GM18519 (cell line): ENCODE measurements around the gene SNAI1.

Experiments used
- ATAC-seq: cut with Tn5 transposase; IDR thresholded peaks from one replicate; pipeline ENCODE4 v1.9.1; 2021; ENCODE audit warnings: mild to moderate bottlenecking, moderate library complexity; ENCODE audit not compliant: unreplicated experiment, low FRiP score

SNAI1 gene

DNA sequence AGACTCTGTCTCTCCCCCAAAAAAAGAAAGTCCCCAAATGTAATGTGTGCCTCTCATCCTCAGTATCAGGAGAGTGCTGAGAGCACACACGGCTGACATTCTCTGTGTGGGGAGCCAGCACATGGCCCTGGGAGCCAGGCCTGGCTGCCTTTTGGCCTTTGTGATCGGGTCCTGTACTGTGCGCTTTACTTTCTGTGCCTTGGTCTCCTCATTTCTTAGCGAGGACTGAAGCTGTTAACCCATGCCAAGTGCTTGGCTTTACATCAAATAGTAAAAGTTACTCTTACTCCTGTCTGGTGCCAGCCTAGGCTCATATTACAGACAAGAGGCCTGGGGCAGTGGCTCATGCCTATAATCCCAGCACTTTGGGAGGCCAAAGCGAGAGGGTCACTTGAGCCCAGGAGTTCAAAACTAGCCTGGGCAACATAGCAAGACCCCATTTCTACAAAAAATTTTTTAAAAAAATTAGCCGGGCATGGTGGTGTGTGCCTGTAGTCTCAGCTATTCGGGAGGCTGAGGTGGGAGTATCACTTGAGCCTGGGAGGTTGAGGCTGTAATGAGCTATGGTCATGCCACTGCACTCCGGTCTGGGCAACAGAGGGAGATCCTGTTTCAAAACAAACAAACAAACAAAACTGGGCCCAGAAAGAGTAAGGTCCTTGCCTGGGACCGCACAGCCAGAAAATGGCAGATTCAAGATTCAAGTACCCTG is 50.3 kb downstream of the SNAI1 start:
- no peak for ATAC-seq

- ATAC-seq: no peak
Observed at GRCh38 chr20:50034567-50035180, 51.9 kb downstream of the SNAI1 start.

DNA sequence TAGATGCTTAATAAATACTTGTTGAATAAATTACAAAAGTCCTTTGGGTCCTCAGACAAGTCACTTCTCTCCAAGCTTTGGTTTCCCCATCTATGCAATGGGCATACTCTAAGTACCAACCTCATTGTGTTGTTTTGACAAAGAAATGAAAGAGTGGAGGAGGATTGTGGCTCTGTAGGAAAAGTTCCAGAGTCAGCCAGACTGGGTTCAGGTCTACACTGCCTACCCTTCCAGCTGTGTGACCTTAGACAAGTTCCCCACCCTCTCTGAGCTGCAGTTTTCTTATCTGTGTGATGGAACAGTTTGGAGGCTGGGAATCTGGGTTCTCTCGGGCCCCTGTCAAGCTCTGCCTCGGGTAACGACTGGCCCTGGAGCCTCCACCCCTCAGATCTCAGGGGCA is 53.9 kb downstream of the SNAI1 start:
- ATAC-seq: no peak

DNA sequence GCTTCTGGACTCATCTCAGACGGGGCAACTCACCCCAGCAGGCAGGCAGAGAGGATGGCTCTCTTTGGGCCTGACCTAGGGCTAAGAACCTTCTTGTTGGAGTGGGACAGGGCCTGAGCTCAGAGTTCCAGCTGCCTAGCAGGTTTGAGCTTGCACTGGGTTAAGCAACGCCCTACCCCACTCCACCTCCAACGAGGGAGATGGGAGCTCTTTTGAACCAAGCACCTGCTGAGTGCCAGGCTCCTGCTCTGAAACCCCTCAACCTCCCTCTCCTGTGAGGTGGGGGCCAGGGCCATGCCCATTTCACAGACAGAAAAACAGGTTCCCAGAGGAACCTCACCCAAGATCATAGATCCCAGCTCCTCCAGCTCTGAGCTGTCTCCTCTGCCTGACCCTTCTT is 54.3 kb downstream of the SNAI1 start:
- ATAC-seq: no peak

DNA sequence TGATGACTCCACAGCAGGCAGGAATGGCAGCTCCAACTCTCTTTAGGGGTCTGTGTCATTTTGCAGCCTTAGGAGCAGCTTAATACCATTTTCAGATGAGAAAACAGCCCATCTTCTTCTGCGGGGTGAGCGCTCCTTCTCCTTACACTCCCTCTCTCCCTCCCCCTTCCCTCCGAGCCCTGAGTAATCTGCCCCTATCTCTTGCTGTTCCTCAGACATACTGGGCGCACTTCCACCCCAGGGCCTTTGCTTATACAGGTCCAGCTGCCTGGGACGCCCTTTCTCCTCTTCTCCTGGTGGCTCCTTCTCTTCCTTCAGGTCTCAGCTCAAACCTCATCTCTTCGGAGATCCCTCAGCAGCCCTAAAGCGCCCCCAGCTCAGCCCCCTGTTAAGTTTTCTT is 54.8 kb downstream of the SNAI1 start:
- no peak for ATAC-seq

DNA sequence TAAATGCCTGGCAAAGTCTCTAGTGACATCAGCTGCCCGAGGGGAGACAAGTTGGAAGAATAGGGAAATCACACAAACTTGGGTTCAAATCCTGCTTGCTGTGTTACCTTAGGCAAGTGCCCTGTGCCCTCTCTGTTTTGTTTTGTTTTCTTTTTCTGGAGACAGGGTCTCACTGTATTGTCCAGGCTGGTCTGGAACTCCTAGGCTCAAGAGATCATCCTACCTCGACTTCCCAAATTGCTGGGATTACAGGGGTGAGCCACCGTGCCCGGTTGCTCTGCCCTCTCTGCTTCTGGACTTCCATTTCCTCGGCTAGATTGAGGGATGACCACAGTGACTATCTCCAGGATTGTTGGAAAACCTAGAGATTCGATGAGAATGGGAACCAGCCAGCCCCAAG is 55.4 kb downstream of the SNAI1 start:
- no peak for ATAC-seq
